DOHH2 (cell line): ENCODE results near the gene SMARCAL1.

ENCODE experiments used
- H3F3A ChIP-seq: fragments of 200-600 bp; sonication (generic), shearing (Covaris generic); 2 replicates; pipeline ENCODE4 v1.6.0; 2016; ENCODE audit warnings: antibody characterized with exemption, mild to moderate bottlenecking; ENCODE audit not compliant: control insufficient read depth, insufficient read depth
- H3K27ac ChIP-seq: fragments of 200-600 bp; sonication (generic); 2 replicates; pipeline ENCODE4 v1.5.1; 2014; ENCODE audit warnings: low read depth, mild to moderate bottlenecking, low read length, moderate library complexity
- H3K27me3 ChIP-seq: fragments of 200-600 bp; sonication (generic); 2 replicates; pipeline ENCODE4 v1.6.1; 2014; ENCODE audit warnings: mild to moderate bottlenecking, low read length, mixed read lengths; ENCODE audit not compliant: control insufficient read depth
- H3K36me3 ChIP-seq: fragments of 200-600 bp; sonication (generic); 2 replicates; pipeline ENCODE4 v1.6.1; 2014; ENCODE audit warnings: mild to moderate bottlenecking, low read length, moderate library complexity, mixed read lengths; ENCODE audit not compliant: control insufficient read depth
- H3K4me1 ChIP-seq: fragments of 200-600 bp; sonication (generic); 2 replicates; pipeline ENCODE4 v1.6.1; 2014; ENCODE audit warnings: mild to moderate bottlenecking, low read length, mixed read lengths; ENCODE audit not compliant: control insufficient read depth
- H3K4me2 ChIP-seq: fragments of 200-600 bp; sonication (generic); 2 replicates; pipeline ENCODE4 v1.6.0; 2014; ENCODE audit warnings: mild to moderate bottlenecking, low read length, moderate library complexity
- H3K4me3 ChIP-seq: fragments of 200-600 bp; sonication (generic); 2 replicates; pipeline ENCODE4 v1.5.1; 2014; ENCODE audit warnings: mild to moderate bottlenecking, low read length, mixed read lengths
- H3K79me2 ChIP-seq: fragments of 200-600 bp; sonication (generic); 2 replicates; pipeline ENCODE4 v1.6.1; 2014; ENCODE audit warnings: mild to moderate bottlenecking, low read length, mixed read lengths; ENCODE audit not compliant: control insufficient read depth
- H3K9me2 ChIP-seq: fragments of 200-600 bp; sonication (generic); replicated peaks from 2 replicates; pipeline ENCODE4 v1.6.1; 2014; ENCODE audit warnings: mild to moderate bottlenecking, low read length, mixed read lengths; ENCODE audit not compliant: control insufficient read depth
- H3K9me3 ChIP-seq: fragments of 200-600 bp; sonication (generic); 2 replicates; pipeline ENCODE4 v1.6.1; 2014; ENCODE audit warnings: antibody characterized with exemption, low read length, mixed read lengths; ENCODE audit not compliant: control insufficient read depth, insufficient read depth
- H4K20me1 ChIP-seq: fragments of 200-600 bp; sonication (generic); 2 replicates; pipeline ENCODE4 v1.6.0; 2014; ENCODE audit warnings: low read depth, mild to moderate bottlenecking, antibody characterized with exemption, low read length, moderate library complexity; ENCODE audit not compliant: control insufficient read depth, insufficient read depth
- EZH2phosphoT487 ChIP-seq: fragments of 200-600 bp; sonication (generic); IDR thresholded peaks from 2 replicates; pipeline ENCODE4 v1.6.1; 2017; ENCODE audit warnings: borderline replicate concordance, mild to moderate bottlenecking, antibody characterized with exemption, low read length, moderate library complexity, mixed read lengths
- TF ChIP-seq, protein P1 (sequence below): fragments of 200-600 bp; sonication (generic); IDR thresholded peaks from one replicate; pipeline ENCODE4 v1.5.1; 2014; ENCODE audit warnings: antibody characterized with exemption, mild to moderate bottlenecking, low read depth, low read length; ENCODE audit not compliant: poor library complexity, severe bottlenecking

The SMARCAL1 gene

DNA sequence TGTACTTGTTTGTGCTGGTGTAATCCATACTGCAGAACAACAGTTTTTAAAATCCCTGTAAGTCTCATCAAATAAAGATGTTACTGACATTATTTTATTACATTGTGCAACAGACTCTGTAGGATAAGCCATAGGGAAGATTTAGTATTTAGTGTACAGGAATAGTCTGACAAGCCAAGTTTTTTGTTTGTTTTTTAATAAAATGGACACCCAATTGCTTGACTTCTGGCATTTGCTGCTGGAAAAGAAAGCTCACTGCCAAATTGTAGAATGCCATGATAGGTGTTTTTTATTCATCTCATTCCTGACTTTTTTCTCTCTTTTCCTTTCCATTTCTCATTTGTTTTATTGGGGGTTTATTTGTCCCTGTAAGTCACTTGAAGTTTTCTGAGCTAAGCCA, 38.1 kb downstream of the SMARCAL1 start:
- TF ChIP-seq, protein P1, sequence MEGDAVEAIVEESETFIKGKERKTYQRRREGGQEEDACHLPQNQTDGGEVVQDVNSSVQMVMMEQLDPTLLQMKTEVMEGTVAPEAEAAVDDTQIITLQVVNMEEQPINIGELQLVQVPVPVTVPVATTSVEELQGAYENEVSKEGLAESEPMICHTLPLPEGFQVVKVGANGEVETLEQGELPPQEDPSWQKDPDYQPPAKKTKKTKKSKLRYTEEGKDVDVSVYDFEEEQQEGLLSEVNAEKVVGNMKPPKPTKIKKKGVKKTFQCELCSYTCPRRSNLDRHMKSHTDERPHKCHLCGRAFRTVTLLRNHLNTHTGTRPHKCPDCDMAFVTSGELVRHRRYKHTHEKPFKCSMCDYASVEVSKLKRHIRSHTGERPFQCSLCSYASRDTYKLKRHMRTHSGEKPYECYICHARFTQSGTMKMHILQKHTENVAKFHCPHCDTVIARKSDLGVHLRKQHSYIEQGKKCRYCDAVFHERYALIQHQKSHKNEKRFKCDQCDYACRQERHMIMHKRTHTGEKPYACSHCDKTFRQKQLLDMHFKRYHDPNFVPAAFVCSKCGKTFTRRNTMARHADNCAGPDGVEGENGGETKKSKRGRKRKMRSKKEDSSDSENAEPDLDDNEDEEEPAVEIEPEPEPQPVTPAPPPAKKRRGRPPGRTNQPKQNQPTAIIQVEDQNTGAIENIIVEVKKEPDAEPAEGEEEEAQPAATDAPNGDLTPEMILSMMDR, result no peak
- no peak for TF ChIP-seq EZH2phosphoT487
- H3K4me1 ChIP-seq, result no peaks in the 10 kb centered on the region
- H3K79me2 ChIP-seq, result no peaks in the 10 kb centered on the region
- H3K9me2 ChIP-seq, result no peaks in the 10 kb centered on the region
- H3K27ac ChIP-seq, result no peak overlapping the region
- no peaks in the 10 kb centered on the region for H4K20me1 ChIP-seq
- no peak overlapping the region for H3K4me3 ChIP-seq
- H3K27me3 ChIP-seq, result no peaks in the 10 kb centered on the region
- H3K4me2 ChIP-seq, result no peak overlapping the region
- no peaks in the 10 kb centered on the region for H3F3A ChIP-seq
- H3K9me3 ChIP-seq, result no peaks in the 10 kb centered on the region
- peaks cover 53% of the 10 kb centered on the region for H3K36me3 ChIP-seq

DNA sequence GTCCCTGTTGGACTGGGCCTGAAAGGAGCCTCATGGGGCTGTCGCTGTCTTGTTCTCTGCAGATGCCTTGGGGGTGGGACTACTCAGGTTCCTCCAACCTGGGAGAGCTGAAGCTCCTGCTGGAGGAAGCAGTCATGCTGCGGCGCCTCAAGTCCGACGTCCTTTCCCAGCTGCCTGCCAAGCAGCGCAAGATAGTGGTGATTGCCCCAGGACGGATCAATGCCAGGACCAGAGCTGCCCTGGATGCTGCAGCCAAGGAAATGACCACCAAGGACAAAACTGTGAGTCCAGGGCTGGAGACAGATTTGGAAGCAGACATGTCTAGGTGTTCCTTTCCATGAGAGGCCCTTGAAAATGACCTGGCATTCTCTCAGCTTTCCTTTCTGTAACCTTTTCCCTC, 38.5 kb downstream of the SMARCAL1 start:
- no peak overlapping the region for H3K4me3 ChIP-seq
- peaks cover 53% of the 10 kb centered on the region for H3K36me3 ChIP-seq
- H3K27ac ChIP-seq, result no peak overlapping the region
- H3K27me3 ChIP-seq, result no peaks in the 10 kb centered on the region
- H3K9me3 ChIP-seq, result no peaks in the 10 kb centered on the region
- no peaks in the 10 kb centered on the region for H3K9me2 ChIP-seq
- H3F3A ChIP-seq, result no peaks in the 10 kb centered on the region
- H3K79me2 ChIP-seq, result no peaks in the 10 kb centered on the region
- no peak overlapping the region for H3K4me2 ChIP-seq
- H4K20me1 ChIP-seq, result no peaks in the 10 kb centered on the region
- TF ChIP-seq EZH2phosphoT487, result no peak
- TF ChIP-seq, protein P1, result no peak
- no peaks in the 10 kb centered on the region for H3K4me1 ChIP-seq

DNA sequence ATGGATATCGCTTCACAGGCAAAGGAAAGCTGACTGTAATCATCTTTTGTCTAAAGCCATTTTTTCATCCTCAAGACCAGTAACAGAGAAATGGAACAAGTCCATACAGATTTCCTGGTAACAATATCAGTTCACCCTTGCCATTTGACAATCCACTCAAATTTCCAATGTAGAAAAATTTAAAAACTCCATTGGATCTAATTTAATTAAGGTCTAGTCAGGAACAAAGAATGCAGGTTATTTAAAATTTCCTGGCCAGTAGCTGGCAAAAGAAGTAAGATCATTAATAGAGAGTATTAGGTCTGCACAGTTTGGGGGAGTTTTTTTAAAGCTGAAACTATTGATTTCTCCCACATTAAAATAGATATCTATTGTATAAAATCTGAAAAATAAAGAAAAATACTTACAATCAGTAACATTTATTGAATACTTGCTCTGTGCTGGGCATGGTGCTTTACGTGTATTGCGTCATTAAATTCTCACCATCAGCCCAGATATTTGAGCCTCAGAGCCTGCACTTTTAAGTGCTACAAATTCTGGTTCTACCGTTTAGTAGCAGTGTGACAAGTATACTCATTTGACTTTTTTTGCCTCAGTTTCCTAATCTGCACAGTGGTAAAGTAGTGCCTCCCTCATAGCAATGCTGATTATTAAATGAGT, 41.8 kb downstream of the SMARCAL1 start:
- no peak overlapping the region for H3K4me3 ChIP-seq
- no peaks in the 10 kb centered on the region for H3K9me3 ChIP-seq
- H3K4me1 ChIP-seq, result no peaks in the 10 kb centered on the region
- H3K79me2 ChIP-seq, result no peaks in the 10 kb centered on the region
- H3F3A ChIP-seq, result no peaks in the 10 kb centered on the region
- H3K9me2 ChIP-seq, result no peaks in the 10 kb centered on the region
- TF ChIP-seq, protein P1, result no peak
- no peak for TF ChIP-seq EZH2phosphoT487
- peaks cover 33% of the 10 kb centered on the region for H3K36me3 ChIP-seq
- no peak overlapping the region for H3K27ac ChIP-seq
- H3K27me3 ChIP-seq, result no peaks in the 10 kb centered on the region
- H3K4me2 ChIP-seq, result no peak overlapping the region
- no peaks in the 10 kb centered on the region for H4K20me1 ChIP-seq
